KMS-11 (cell line): ENCODE data around the gene ERCC2.
"Not testable (repeated sequence)": the region's sequence is repeated elsewhere in the genome, so short reads cannot be mapped to it uniquely, and the experiment has no call there.

Experiments used
- H2AFZ ChIP-seq: fragments of 200-600 bp; sonication (generic); 2 replicates; pipeline ENCODE4 v1.6.1; 2016; ENCODE audit warnings: antibody characterized with exemption, mixed run types, low read depth
- H3K27ac ChIP-seq: fragments of 200-600 bp; sonication (generic); 2 replicates; pipeline ENCODE4 v1.6.1; 2016; ENCODE audit warnings: mild to moderate bottlenecking, mixed run types
- H3K27me3 ChIP-seq: fragments of 200-600 bp; sonication (generic); 2 replicates; pipeline ENCODE4 v1.6.1; 2017; ENCODE audit warnings: mild to moderate bottlenecking, low read depth, mixed run types, moderate library complexity; ENCODE audit not compliant: insufficient read depth
- H3K36me3 ChIP-seq: fragments of 200-600 bp; sonication (generic); 2 replicates; pipeline ENCODE4 v1.6.1; 2017; ENCODE audit warnings: mild to moderate bottlenecking, mixed run types; ENCODE audit not compliant: insufficient read depth
- H3K4me1 ChIP-seq: fragments of 200-600 bp; sonication (generic); 2 replicates; pipeline ENCODE4 v1.6.1; 2016; ENCODE audit warnings: mild to moderate bottlenecking, low read depth, mixed run types; ENCODE audit not compliant: poor library complexity, severe bottlenecking
- H3K4me2 ChIP-seq: fragments of 200-600 bp; sonication (generic); 2 replicates; pipeline ENCODE4 v1.7.0; 2016; ENCODE audit warnings: mild to moderate bottlenecking, mixed run types
- H3K4me3 ChIP-seq: fragments of 200-600 bp; sonication (generic); IDR thresholded peaks from 2 replicates; pipeline ENCODE4 v1.6.1; 2017; ENCODE audit warnings: low read depth, low read length, mixed read lengths; ENCODE audit not compliant: insufficient read depth
- H3K79me2 ChIP-seq: fragments of 200-600 bp; sonication (generic); 2 replicates; pipeline ENCODE4 v1.6.1; 2016; ENCODE audit warnings: low read depth, mixed run types; ENCODE audit not compliant: insufficient read depth
- H3K9ac ChIP-seq: fragments of 200-600 bp; sonication (generic); 2 replicates; pipeline ENCODE4 v1.6.1; 2016; ENCODE audit warnings: mild to moderate bottlenecking, mixed run types
- H4K20me1 ChIP-seq: fragments of 200-600 bp; sonication (generic); 2 replicates; pipeline ENCODE4 v1.6.1; 2016; ENCODE audit warnings: mild to moderate bottlenecking, mixed run types; ENCODE audit not compliant: insufficient read depth
- CTCF ChIP-seq: fragments of 200-600 bp; sonication (generic); conservative IDR thresholded peaks from 2 replicates; pipeline ENCODE4 v1.6.1; 2017; ENCODE audit warnings: low read depth, mild to moderate bottlenecking, antibody characterized with exemption, low read length, moderate library complexity, mixed read lengths

Gene ERCC2

GRCh38 chr19:45336696-45337251 lies 33.6 kb downstream of the ERCC2 start:
- no peak for TF ChIP-seq CTCF
- Histone ChIP-seq H4K20me1 (no peaks in the 10 kb centered on the region), H3K79me2 (no peaks in the 10 kb centered on the region)

GRCh38 chr19:45334881-45335280 lies 35.5 kb downstream of the ERCC2 start:
- H3K79me2 ChIP-seq, H2AFZ ChIP-seq, H3K4me3 ChIP-seq, H3K27me3 ChIP-seq, H3K4me2 ChIP-seq, H3K36me3 ChIP-seq, H3K9ac ChIP-seq, H3K27ac ChIP-seq, H4K20me1 ChIP-seq: not testable (repeated sequence)
- peaks cover 10% of the 10 kb centered on the region for H3K4me1 ChIP-seq

More at GRCh38 chr19:45336696-45337251, 33.6 kb downstream of the ERCC2 start:
- H2AFZ ChIP-seq, result no peak overlapping the region
- H3K4me2 ChIP-seq, result no peak overlapping the region
- H3K27ac ChIP-seq, result no peak overlapping the region
- H3K27me3 ChIP-seq, result no peaks in the 10 kb centered on the region; the same call in 1 of the 2 replicates
- no peaks in the 10 kb centered on the region for H3K36me3 ChIP-seq
- no peak overlapping the region for H3K9ac ChIP-seq
- no peak overlapping the region for H3K4me3 ChIP-seq
- H3K4me1 ChIP-seq, result peaks cover 10% of the 10 kb centered on the region

- no peak for TF ChIP-seq CTCF
- H2AFZ ChIP-seq, result no peak overlapping the region
- H3K27me3 ChIP-seq, result no peaks in the 10 kb centered on the region
- no peak overlapping the region for H3K4me3 ChIP-seq
- H3K27ac ChIP-seq, result no peak overlapping the region
- H3K4me2 ChIP-seq, result no peak overlapping the region
- peaks cover 4% of the 10 kb centered on the region for H3K4me1 ChIP-seq
- no peaks in the 10 kb centered on the region for H3K36me3 ChIP-seq
- no peak overlapping the region for H3K9ac ChIP-seq
- no peaks in the 10 kb centered on the region for H4K20me1 ChIP-seq
- no peaks in the 10 kb centered on the region for H3K79me2 ChIP-seq
Measured at GRCh38 chr19:45333609-45334303, 36.6 kb downstream of the ERCC2 start.

GRCh38 chr19:45331411-45331810 lies 39.0 kb downstream of the ERCC2 start:
- H3K36me3 ChIP-seq, result no peaks in the 10 kb centered on the region
- no peak overlapping the region for H3K4me3 ChIP-seq
- no peak overlapping the region for H3K4me2 ChIP-seq
- TF ChIP-seq CTCF, result no peak
- H2AFZ ChIP-seq, result no peak overlapping the region
- H3K79me2 ChIP-seq, result no peaks in the 10 kb centered on the region
- H3K4me1 ChIP-seq, result peaks cover 3% of the 10 kb centered on the region
- H3K9ac ChIP-seq, result no peak overlapping the region
- H3K27me3 ChIP-seq, result no peaks in the 10 kb centered on the region
- no peaks in the 10 kb centered on the region for H4K20me1 ChIP-seq
- no peak overlapping the region for H3K27ac ChIP-seq
